ENCODE results near the gene G6PC2. TPM values are rescaled to one million over a fixed set of nuclear protein-coding genes. Genes with fewer than 3 reads are reported as not detected.

G6PC2 gene
- total RNA-seq, 1 experiment from 2014 or later = not detected

- DNase-seq = no peak
- Mint-ChIP-seq H3K9me3 (ENCODE audit: unreplicated experiment) (no peaks in the 10 kb centered on the region), H3K4me1 (ENCODE audit: low read depth, unreplicated experiment) (no peaks in the 10 kb centered on the region), H3K27ac (ENCODE audit: unreplicated experiment) (no peak overlapping the region), H3K27me3 (ENCODE audit: insufficient read depth, unreplicated experiment) (peaks cover 5% of the 10 kb centered on the region), H3K36me3 (ENCODE audit: insufficient read depth, unreplicated experiment) (no peaks in the 10 kb centered on the region), H3K4me3 (ENCODE audit: unreplicated experiment) (no peak overlapping the region)
- Histone ChIP-seq H3K4me1 (no peaks in the 10 kb centered on the region), H3K9me3 (no peaks in the 10 kb centered on the region), H3K27me3 (replicated peaks; ENCODE audit: control insufficient read depth, insufficient read depth, low read length) (no peaks in the 10 kb centered on the region), H3K4me3 (ENCODE audit: low read depth, low read length) (no peak overlapping the region), H3K36me3 (ENCODE audit: control insufficient read depth, insufficient read depth, low read length) (no peaks in the 10 kb centered on the region)
- CTCF ChIA-PET = no interaction called here
- no peak for TF ChIP-seq CTCF (IDR thresholded peaks at IDR 0.05; ENCODE audit: insufficient read depth in 1 of 2, low read depth in 1 of 2, low read length in 1 of 2, severe bottlenecking in 1 of 2, unreplicated experiment in 1 of 2)
- BruUV-seq (replicated peaks) = no TSS peak
- intact Hi-C loops (cut with micrococcal nuclease; ENCODE audit: unreplicated experiment) = no loop called here
- POLR2A ChIA-PET = no interaction called here
Measured at GRCh38 chr2:168934826-168935225, 33.7 kb downstream of the G6PC2 start.

GRCh38 chr2:168935810-168936581 is 34.9 kb downstream of the G6PC2 start:
- no peaks in the 10 kb centered on the region for H3K36me3 ChIP-seq (ENCODE audit: control insufficient read depth, insufficient read depth, low read length)
- H3K9me3 ChIP-seq = no peaks in the 10 kb centered on the region
- no peaks in the 10 kb centered on the region for H3K9me3 Mint-ChIP-seq (ENCODE audit: unreplicated experiment)
- H3K4me1 ChIP-seq = no peaks in the 10 kb centered on the region
- no peaks in the 10 kb centered on the region for H3K27me3 ChIP-seq (replicated peaks; ENCODE audit: control insufficient read depth, insufficient read depth, low read length)
- intact Hi-C loops (cut with micrococcal nuclease; ENCODE audit: unreplicated experiment) = no loop called here
- H3K4me3 ChIP-seq (ENCODE audit: low read depth, low read length) = no peak overlapping the region
- no peaks in the 10 kb centered on the region for H3K36me3 Mint-ChIP-seq (ENCODE audit: insufficient read depth, unreplicated experiment)
- H3K4me1 Mint-ChIP-seq (ENCODE audit: low read depth, unreplicated experiment) = no peaks in the 10 kb centered on the region
- ChIA-PET POLR2A (no interaction called here), CTCF (no interaction called here)
- no peak for DNase-seq
- TF ChIP-seq CTCF (IDR thresholded peaks at IDR 0.05; ENCODE audit: insufficient read depth in 1 of 2, low read depth in 1 of 2, low read length in 1 of 2, severe bottlenecking in 1 of 2, unreplicated experiment in 1 of 2) = no peak
- peaks cover 2% of the 10 kb centered on the region for H3K27me3 Mint-ChIP-seq (ENCODE audit: insufficient read depth, unreplicated experiment)
- no peak overlapping the region for H3K4me3 Mint-ChIP-seq (ENCODE audit: unreplicated experiment)
- BruUV-seq (replicated peaks) = no TSS peak
- H3K27ac Mint-ChIP-seq (ENCODE audit: unreplicated experiment) = no peak overlapping the region

GRCh38 chr2:168939061-168939460 is 38.0 kb downstream of the G6PC2 start:
- TF ChIP-seq CTCF (IDR thresholded peaks at IDR 0.05; ENCODE audit: insufficient read depth in 1 of 2, low read depth in 1 of 2, low read length in 1 of 2, severe bottlenecking in 1 of 2, unreplicated experiment in 1 of 2) = no peak
- ChIA-PET CTCF (no interaction called here), POLR2A (no interaction called here)
- H3K4me3 ChIP-seq (ENCODE audit: low read depth, low read length) = no peak overlapping the region
- H3K4me1 ChIP-seq = no peaks in the 10 kb centered on the region
- no peaks in the 10 kb centered on the region for H3K36me3 ChIP-seq (ENCODE audit: control insufficient read depth, insufficient read depth, low read length)
- Mint-ChIP-seq H3K4me1 (ENCODE audit: low read depth, unreplicated experiment) (no peaks in the 10 kb centered on the region), H3K36me3 (ENCODE audit: insufficient read depth, unreplicated experiment) (no peaks in the 10 kb centered on the region), H3K27me3 (ENCODE audit: insufficient read depth, unreplicated experiment) (peaks cover 6% of the 10 kb centered on the region), H3K27ac (ENCODE audit: unreplicated experiment) (no peak overlapping the region), H3K9me3 (ENCODE audit: unreplicated experiment) (no peaks in the 10 kb centered on the region), H3K4me3 (ENCODE audit: unreplicated experiment) (no peak overlapping the region)
- no peak for DNase-seq
- intact Hi-C loops (cut with micrococcal nuclease; ENCODE audit: unreplicated experiment) = no loop called here
- no peaks in the 10 kb centered on the region for H3K9me3 ChIP-seq
- H3K27me3 ChIP-seq (replicated peaks; ENCODE audit: control insufficient read depth, insufficient read depth, low read length) = no peaks in the 10 kb centered on the region
- no TSS peak for BruUV-seq (replicated peaks)
